ENCODE results near the gene EMILIN2.

DNA sequence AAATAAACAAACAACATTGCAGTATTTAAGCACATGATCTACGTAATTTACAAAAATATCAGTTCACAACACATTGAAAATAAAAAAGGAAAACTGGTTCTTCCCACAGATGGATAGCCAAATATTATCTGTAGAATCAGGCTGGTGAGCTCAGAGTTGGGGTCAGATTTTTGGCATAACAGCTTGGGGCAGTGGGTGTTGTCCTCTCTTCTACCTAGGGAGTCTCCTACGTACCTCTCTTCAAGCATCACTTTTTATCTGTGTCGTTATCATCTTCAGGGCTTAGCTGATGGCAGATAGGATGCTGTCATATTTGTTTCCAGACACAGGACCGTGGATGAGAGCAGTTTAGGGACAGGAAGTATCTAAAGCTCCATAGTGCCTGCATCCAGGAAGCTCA is 46.2 kb downstream of the EMILIN2 start:
- TF ChIP-seq, protein P1, sequence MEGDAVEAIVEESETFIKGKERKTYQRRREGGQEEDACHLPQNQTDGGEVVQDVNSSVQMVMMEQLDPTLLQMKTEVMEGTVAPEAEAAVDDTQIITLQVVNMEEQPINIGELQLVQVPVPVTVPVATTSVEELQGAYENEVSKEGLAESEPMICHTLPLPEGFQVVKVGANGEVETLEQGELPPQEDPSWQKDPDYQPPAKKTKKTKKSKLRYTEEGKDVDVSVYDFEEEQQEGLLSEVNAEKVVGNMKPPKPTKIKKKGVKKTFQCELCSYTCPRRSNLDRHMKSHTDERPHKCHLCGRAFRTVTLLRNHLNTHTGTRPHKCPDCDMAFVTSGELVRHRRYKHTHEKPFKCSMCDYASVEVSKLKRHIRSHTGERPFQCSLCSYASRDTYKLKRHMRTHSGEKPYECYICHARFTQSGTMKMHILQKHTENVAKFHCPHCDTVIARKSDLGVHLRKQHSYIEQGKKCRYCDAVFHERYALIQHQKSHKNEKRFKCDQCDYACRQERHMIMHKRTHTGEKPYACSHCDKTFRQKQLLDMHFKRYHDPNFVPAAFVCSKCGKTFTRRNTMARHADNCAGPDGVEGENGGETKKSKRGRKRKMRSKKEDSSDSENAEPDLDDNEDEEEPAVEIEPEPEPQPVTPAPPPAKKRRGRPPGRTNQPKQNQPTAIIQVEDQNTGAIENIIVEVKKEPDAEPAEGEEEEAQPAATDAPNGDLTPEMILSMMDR (IDR thresholded peaks at IDR 0.05) = no peak
- no peak for TF ChIP-seq POLR2AphosphoS5 (IDR thresholded peaks at IDR 0.05)
- TF ChIP-seq EP300 (IDR thresholded peaks at IDR 0.05) = no peak
